GM21825 (cell line): Measurements from ENCODE around the gene ANKRD40.
"Not testable (repeated sequence)": the region's sequence is repeated elsewhere in the genome, so short reads cannot be mapped to it uniquely, and the experiment has no call there.

Experiments
- ATAC-seq: cut with Tn5 transposase; IDR thresholded peaks from one replicate; pipeline ENCODE4 v1.9.1; 2021; ENCODE audit warnings: mild to moderate bottlenecking, moderate library complexity; ENCODE audit not compliant: unreplicated experiment

ANKRD40 gene, protein sequence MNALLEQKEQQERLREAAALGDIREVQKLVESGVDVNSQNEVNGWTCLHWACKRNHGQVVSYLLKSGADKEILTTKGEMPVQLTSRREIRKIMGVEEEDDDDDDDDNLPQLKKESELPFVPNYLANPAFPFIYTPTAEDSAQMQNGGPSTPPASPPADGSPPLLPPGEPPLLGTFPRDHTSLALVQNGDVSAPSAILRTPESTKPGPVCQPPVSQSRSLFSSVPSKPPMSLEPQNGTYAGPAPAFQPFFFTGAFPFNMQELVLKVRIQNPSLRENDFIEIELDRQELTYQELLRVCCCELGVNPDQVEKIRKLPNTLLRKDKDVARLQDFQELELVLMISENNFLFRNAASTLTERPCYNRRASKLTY

DNA sequence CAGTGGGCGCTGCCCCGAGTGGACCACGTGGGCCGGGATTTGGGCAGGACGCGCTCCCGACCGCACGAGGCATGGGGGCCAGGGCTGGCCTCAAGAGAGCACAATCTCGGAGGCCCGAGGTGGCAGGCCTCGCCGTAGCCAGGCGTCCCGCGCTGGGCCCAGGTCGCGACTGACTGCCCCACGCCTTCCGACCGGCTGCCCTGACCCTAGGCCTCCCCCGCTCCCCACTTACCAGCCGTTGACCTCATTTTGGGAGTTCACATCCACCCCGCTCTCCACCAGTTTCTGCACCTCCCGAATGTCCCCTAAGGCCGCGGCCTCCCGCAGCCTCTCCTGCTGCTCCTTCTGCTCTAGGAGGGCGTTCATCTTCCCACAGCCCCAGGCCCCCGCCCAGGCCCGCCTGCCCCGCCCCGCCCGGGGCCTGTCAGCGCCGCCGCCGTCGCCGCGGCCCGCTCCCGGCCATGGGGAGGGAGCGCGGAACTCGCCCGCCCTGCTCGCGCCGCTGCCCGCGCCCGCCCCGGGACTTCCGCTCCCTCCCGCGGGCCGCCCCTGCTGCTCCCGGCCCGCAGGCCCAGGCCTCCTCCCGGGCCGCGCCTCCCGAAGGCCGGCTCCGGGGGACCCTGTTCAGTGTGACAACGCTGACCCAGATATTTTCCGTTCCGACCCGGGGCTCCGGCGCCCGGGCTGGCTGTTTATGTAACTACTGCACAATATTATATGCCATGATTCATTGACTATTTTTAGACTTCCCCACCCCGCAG is at the start of gene ANKRD40:
Gene ANKRD40, minus strand, starts transcription at position 626 of the 761 bp plus-strand sequence. Its CDS starts 260 bp downstream, at position 366.
- peak; percentile 79 for ATAC-seq

DNA sequence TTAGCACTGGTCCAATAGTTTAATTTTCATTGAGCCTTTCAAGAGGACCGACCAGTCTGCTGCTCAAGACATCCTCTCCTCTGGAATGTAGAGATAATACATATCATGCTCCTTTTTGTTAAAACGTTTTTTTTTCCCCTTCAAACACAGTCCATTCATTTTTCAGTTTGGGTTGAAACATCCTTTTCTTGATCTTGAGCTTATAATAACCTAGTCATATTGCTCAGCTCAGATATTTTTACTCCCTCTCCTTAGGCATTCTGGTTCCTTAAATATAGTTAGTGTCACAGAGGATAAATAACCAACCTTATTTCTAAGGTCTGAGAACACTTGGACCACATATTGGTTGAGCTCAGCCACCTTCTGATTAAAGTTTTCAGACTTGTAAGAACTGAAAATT is 46.8 kb upstream of the ANKRD40 start:
- ATAC-seq: no peak

DNA sequence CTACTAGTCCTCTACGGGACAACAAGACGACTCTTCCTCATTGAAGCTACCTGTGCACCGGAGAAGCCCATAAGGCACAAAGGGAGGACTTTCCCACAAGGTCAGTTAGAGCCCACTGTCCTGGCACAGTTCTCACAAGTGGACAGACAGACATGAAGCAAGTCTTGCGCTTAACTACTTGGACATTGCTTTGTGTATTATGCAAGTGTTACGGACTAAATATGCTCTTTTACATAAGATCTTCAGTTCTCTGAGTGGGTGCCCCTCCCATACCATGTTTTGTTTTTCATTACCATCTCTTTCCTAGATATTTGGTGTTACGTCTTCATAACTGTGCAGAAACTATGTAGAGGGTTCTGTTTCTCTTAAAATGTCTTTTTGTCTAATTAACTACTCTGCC is 41.5 kb upstream of the ANKRD40 start:
- ATAC-seq: no peak

DNA sequence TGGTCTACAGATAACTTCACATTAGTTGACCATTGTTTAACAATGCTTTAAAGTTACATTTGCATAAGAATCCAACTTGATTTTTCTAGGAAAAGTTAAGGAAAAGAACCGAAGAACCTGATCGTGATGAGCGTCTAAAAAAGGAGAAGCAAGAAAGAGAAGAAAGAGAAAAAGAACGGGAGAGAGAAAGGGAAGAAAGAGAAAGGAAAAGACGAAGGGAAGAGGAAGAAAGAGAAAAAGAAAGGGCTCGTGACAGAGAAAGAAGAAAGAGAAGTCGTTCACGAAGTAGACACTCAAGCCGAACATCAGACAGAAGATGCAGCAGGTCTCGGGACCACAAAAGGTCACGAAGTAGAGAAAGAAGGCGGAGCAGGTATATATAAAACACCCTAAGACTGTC is 37.9 kb upstream of the ANKRD40 start:
- no peak for ATAC-seq

DNA sequence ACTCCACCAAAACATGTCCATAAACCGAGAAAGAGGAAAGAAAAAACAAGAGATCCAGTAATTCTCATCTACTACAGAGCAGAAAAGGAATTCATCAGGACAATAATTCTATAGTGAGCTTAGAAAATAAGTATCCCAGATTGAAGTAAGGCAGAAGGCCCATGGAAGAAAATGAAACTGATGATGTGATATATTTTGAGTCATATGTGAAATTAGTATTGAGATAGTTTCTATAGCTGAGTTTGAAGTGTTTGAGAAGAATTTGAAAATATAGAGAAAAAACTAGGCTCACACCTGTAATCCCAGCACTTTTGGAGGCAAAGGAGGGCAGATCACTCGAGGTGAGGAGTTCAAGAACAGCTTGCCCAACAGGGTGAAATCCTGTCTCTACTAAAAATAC is 31.4 kb upstream of the ANKRD40 start:
- ATAC-seq: no peak

DNA sequence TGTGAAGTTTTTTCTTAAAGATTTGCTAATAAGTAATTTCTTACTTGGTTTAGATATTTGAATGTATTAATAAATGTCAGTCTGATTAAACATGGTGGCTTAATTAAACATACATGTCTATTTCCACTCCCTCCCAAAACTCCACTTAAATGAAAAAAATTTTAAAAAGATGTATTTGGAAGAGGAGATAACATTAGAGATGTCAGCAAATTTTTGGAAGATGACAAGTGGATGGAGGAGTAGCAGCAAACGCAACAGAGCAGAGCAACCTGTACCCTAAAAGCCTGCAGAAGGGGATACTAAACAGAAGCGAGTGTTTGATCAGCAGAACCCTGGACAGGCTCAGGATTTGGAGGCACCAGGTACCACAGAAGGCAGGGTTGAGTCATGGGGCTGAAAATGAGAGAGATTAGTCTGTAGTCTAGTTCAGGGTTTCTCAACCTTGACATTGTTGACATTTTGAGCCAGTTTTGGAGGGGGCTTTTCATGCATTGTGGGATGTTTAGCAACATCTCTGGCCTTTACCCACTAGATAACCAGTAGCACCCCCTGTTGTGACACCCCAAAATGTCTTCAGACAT is 29.5 kb upstream of the ANKRD40 start:
- ATAC-seq: no peak

DNA sequence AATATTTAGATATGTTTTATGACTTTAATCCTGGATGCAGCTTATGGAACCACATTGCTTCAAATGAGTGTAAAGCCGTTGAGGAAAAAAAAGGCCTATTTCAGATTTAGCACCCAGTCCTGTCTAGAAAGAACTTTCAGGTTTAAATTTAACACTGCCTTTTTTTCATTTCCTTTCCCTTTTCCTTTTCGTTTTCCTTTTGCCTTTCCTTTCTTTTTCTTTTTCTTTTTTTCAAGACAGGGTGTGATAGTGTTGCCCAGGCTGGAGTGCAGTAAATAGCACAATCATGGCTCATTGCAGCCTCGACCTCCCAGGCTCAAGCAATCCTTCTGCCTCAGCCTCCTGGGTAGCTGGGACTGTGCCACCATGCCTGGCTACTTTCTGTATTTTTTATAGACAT is 27.6 kb upstream of the ANKRD40 start:
- no peak for ATAC-seq

DNA sequence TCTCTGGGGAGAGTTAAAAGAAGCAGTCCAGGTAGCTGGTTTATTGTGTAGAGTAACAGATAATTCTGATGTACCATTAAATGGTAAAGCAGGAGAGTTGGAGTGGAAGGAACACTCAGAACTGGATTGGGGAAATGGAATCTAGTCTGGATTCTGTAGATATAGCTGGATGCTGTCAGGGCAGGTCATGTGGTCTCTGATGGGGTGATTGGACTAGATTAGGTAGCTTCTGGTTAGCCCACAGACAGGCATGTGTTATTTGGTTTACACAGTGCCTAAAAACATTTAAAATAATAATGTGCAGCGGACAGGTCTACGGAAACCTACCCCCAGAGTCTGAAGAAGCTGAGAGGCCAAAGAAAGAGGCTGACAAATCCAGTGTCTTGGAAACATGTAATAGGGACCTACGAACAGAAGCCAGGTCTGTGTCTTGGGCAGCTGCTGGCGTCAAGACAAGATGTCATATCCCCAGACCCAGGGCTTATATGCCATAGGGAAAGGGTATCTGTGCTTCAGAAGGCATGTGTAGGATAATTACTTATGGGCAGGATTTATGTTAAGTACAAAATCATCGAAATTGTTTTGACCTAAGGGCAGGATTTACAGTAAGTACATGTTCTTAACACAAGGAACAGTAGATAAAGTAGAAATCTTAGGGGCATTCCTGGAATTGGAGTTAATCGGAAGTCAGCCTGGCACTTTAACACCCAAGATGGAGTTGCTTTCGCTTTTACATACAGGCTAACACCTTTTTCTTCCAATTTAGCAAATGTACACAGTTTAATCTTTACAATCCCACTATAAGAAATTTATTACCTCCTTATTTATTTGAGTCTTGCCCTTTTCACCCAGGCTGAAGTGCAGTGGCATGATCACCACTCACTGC is 24.1 kb upstream of the ANKRD40 start:
- ATAC-seq: no peak

DNA sequence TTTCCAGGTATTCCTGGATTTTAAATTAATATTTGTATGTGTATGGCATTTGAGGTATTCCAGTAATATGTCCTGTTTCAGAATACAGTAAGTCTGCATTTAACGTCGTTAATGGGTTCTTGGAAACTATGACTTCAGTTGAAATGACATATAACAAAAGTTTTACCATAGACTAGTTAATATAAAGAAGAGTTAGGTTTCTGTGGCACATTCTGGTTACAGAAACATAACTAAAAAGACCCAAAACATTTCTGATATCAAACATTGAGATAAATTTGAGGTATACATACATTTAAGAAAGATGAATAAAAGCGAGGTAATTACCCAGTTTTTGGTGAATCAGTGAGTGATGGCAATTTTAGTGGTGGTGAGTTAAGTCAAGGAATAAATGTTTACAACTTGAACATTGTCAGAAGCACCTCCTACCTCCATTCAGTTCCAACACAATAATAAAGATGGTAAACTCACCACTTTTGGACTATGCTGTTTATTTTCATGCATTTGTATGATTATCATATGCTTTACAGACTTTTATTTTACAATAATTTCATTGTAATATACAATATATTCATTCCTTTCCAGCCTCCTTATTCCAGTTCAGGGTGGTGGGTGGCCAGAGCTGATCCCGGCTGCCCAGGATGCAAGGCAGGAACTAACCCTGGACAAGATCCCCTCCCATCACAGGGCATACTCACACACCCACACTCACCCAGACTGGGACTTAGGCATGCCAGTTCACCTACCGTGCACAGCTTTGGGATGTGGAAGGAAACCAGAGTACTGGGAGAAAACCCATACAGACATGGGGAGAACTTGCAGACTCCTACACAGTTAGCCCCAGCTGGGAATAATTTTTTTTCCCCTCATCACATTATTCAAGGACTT is 21.4 kb upstream of the ANKRD40 start:
- ATAC-seq: no peak

DNA sequence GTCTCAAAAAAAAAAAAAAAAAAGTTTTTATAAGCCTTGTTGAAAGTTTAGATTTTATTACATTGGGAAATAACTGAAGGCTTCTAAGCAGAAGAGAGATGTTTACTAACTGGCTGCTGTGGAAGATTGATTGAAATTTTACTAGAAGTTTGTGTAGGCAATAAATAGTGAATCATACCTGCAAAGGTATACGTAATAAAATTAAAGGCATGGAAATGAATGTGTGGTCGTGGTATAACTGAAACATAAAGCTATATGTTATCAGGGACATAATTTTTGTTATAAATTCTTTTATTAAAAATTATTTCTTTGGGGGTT is 20.4 kb upstream of the ANKRD40 start:
- ATAC-seq: no peak

DNA sequence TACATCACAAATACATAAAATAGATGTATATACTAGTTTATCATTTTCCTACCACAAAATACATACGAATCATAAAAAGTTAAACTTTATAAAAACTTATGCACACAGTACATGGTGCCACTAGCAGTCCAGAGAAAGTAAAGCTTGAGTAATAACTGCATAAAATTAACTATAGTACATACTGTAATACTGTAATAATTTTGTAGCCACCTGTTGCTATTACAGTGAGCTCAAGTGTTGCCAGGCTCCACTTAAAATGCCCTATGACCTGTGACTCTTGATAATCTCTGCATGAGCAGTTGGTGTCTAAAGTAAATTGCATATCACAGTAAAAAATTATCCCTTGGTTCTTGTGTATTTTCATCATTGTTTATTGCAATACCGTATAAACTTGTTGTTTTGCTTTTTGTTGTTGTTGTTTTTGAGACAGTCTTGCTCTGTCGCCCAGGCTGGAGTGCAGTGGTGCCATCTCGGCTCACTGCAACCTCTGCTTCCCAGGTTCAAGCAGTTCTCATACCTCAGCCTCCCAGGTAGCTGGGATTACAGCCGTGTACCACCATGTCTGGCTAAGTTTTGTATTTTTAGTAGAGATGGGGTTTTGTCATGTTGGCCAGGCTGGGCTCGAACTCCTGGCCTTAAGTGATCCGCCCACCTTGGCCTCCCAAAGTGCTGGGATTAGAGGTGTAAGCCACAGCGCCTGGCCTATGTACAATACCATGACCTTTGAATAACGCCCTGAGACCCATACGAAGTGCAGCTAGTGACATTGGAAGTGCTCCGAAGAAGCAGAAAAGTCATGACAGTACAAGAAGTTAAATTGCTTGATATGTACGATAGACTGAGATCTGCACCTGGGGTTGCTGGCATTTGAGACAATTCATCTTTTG is 18.3 kb upstream of the ANKRD40 start:
- no peak for ATAC-seq

DNA sequence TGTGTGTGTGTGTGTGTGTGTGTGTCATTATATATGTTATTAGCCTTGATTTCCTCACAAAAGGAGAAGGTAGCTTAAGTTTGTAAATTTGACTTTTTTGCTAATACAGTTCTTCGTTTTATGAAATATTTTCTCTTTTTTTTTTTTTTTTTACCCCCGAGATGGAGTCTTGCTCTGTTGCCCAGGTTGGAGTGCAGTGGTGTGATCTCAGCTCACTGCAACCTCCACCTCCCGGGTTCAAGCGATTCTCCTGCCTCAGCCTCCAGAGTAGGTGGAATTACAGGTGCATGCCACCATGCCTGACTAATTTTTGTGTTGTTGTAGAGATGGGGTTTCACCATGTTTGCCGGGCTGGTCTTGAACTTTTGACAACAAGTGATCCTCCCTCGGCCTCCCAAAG is 16.9 kb upstream of the ANKRD40 start:
- not testable (repeated sequence) for ATAC-seq

DNA sequence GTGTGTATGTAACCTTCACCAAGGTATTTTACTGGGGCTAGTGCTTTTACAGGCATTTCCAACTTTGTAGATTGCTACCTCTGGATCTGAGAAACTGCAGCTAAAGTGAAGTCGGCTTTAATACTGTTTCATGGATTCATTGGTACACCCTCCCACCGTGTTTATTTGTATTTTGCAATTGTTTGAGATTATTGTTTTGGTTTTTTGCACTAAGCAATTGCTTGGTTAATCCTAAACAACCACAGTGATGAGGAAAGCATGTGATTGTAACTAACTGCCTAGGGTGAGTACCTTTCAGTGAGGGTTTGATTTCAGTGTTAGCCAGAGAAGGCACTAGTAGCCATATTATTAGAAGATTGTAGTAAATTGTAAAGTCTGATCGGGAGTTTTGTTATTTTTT is 15.0 kb upstream of the ANKRD40 start:
- ATAC-seq: no peak

DNA sequence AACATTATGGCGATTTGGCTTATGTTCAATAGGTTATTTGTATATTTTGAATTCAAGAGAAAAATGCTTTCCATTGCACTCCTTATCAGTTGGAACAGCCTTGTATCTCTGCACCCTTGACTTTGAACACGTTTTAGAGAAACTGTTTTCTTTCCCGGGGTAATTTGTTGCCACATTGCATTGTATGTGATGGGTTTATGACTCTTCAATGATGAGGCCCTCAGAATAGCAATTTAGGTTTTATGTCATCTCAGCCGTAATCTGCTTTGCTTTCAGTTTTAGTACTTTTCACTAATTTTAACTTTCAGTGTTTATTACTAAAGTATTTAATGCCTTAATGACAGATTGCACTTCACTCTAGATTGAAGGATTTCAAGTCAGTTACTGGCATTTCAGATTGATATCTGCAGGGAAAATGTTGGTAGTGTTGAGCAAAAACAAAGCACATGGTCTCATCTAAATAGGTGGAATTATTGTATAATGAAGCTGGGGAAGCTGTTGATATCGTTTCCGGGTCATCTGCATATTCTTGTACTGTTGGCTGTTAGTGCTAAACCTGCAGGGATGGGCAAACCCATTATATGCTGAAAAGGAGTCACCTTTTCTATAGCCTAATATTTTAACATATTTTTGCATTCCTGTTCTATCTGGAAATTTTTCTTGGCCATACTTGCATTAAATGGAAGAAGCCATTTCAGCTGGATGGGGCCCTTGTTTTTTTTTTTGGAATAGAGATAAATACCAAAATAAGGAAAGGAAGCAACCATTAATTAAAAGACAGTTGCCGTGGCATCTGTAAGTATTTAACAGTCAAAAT is 13.7 kb upstream of the ANKRD40 start:
- ATAC-seq: no peak

DNA sequence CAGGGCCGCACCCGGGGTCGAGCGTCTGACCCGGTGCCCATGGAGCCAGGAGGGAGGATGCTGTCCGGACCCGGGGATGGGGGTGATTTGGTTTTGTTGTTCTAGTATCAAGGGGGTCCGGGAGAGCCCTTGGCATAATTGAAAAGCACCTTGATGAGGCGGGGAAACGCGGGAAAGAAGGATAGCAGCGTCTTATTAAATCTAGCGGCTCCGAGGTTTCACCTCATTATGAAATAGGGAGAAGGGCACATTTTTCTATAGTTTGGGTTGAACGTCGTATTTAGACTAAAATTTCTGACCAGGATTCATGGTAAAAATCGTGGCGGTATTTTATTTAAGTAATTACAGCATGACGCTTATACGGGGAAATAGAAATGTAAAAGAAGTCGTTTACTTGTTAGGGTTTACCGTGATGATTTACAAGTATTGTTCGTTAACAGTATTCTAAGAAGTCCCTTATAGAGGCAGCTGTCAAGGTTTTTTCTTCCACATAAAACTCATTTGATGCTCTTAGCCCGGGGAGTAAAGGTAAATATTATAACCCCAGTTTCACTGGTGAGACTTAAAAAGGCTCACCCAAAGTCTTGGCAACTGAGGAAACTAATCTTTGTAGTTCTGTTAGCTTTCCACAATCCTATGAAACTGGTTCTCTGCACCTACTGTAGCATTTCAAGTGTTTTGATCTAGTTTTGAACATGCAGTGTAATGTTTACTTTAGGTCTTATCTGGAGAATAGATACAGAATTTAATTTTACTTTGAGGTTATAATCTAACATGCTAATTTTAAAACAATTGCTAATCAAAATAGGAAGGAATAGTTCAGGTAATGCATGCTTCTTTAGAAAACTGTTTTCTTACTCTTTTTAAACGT is 12.4 kb upstream of the ANKRD40 start:
- no peak for ATAC-seq

DNA sequence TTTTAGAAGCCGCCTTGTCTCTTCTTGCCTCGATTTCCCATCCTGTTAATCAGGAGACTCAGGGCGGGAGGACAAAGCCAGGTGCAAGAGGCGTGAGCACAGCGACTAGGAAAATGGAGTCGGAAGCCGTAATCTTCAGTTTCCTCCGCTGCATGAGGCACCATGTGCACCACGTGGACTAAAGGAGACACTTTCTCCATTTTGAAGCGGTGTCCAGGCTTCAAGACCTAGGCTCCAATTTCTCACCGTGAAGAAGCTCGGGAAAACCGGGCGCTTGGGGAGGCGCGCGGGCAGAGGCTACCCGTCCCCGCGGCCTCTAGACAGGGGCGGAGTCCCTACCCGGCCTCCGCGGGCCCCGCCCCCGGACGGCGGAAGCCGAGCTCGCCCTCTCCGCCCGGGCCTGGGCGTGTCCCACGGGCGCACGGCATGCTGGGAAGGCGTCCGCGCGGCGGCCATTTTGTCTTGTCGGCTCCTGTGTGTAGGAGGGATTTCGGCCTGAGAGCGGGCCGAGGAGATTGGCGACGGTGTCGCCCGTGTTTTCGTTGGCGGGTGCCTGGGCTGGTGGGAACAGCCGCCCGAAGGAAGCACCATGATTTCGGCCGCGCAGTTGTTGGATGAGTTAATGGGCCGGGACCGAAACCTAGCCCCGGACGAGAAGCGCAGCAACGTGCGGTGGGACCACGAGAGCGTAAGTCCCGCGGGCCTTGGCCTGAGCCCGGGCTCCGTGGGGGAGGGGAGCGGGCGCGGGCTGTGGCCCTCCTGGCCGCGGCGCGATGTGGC is 11.6 kb upstream of the ANKRD40 start, which contains the start of gene LUC7L3:
Gene LUC7L3, plus strand, starts transcription at position 460 of the 780 bp plus-strand sequence. Its CDS starts 130 bp downstream, at position 590.
- peak; percentile 86 for ATAC-seq
